Left lung (tissue), 10 donors: ENCODE results near the gene NFKB1. TPM values are rescaled to one million over a fixed set of nuclear protein-coding genes. Genes with fewer than 3 reads are reported as not detected.

ENCODE experiments used
- ATAC-seq: fragments of 200-7000 bp; cut with Tn5 transposase; one replicate; pipeline ENCODE4 v1.9.1; 2020; ENCODE audit warnings: moderate library complexity
- DNase-seq, 4 donors: peaks; one replicate each; pipeline ENCODE4 v3.0.0-alpha.2; 2013 to 2020
- H3K27ac ChIP-seq, 2 donors: fragments of 200-600 bp; sonication (generic) in 1 of 2; one replicate each; pipeline versions ENCODE4 v1.5.0 to v1.8.0; 2020 to 2021
- H3K27me3 ChIP-seq, 2 donors: fragments of 200-600 bp; sonication (generic) in 1 of 2; one replicate each; pipeline versions ENCODE4 v1.5.0 to v1.8.0; 2020 to 2021
- H3K36me3 ChIP-seq, 2 donors: fragments of 200-600 bp; sonication (generic) in 1 of 2; one replicate each; pipeline versions ENCODE4 v1.5.0 to v1.8.0; 2020 to 2021
- H3K4me1 ChIP-seq, 2 donors: fragments of 200-600 bp; one replicate each; pipeline ENCODE4 v1.8.0; 2021
- H3K4me3 ChIP-seq, 2 donors: fragments of 200-600 bp; sonication (generic) in 1 of 2; one replicate each; pipeline versions ENCODE4 v1.5.0 to v1.8.0; 2020 to 2021; ENCODE audit warnings: mild to moderate bottlenecking in 1 of 2
- H3K9me3 ChIP-seq, 2 donors: fragments of 200-600 bp; sonication (generic) in 1 of 2; one replicate each; pipeline versions ENCODE4 v1.5.0 to v1.8.0; 2020 to 2021
- CTCF ChIP-seq, 2 donors: fragments of 200-600 bp; sonication (generic) in 1 of 2; IDR thresholded peaks; one replicate each; pipeline versions ENCODE4 v1.5.0 to v1.8.0; 2021; ENCODE audit warnings: antibody characterized with exemption in 2 of 2
- intact Hi-C, 2 donors: fragments of 100-400 bp; cut with DNase I; formaldehyde crosslinking; loops; one replicate each; pipeline versions ENCODE4 v1.11.2 to v1.14.2; 2022
- polyA plus RNA-seq, 6 donors: library from polyadenylated mRNA; unstranded; fragments of 120-200 nt; gene quantifications; one replicate each; pipeline ENCODE4 v1.2.1, GENCODE V29; 2013; ENCODE audit not compliant: insufficient read length in 6 of 6
- total RNA-seq, 2 donors: library from RNA; stranded (reverse); fragmentation: NEBNext Ultra II Directional; extraction: Animal tissue kit (Norgen Biotek cat#: 25700); gene quantifications; one replicate each; pipeline ENCODE4 v1.2.1, GENCODE V29; 2021
- donor health status: DM: no; HTN: yes; CAD: no.
- donor health status: DM: no; HTN: no; CAD: no.

NFKB1 gene
- total and polyA plus RNA-seq, 8 donors: 34.0 to 57.6 (median 39.2) TPM

- no peak overlapping the region for H3K27ac ChIP-seq
- TF ChIP-seq CTCF (IDR thresholded peaks at IDR 0.05): no peak
- intact Hi-C loops: no loop called here
- H3K9me3 ChIP-seq: no peaks in the 10 kb centered on the region
- no peak for DNase-seq
- H3K27me3 ChIP-seq: no peaks in the 10 kb centered on the region
- H3K4me1 ChIP-seq: peaks cover under 1 to 39% of the 10 kb centered on the region in 2 donors
- H3K36me3 ChIP-seq: peaks cover 0 to 41% of the 10 kb centered on the region in 2 donors
- no peak for ATAC-seq
- H3K4me3 ChIP-seq: no peak overlapping the region
Observed at GRCh38 chr4:102529977-102530376, 28.8 kb downstream of the NFKB1 start.

DNA sequence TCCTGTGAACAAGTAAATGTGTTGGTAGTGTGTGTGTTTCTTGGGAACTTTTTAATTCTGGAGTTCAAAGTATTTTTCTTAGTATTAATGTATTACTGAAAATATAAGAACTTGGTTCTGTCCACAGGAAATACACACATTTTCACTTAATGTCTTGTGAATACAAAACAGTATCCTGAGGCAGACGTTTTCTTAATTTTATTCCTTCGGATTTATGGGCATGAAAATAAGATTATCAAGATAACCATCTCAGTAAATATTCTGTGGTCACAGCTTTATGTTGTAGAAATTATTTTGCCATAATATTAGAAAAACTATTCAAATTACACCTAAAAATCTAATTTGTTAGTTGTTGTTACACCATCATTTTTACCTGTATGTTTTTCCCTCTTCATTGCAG lies 29.8 kb downstream of the NFKB1 start:
- Histone ChIP-seq H3K27me3 (no peaks in the 10 kb centered on the region), H3K36me3 (peaks cover 0 to 42% of the 10 kb centered on the region in 2 donors), H3K4me3 (no peak overlapping the region), H3K27ac (no peak overlapping the region), H3K4me1 (peaks cover 0 to 32% of the 10 kb centered on the region in 2 donors), H3K9me3 (no peaks in the 10 kb centered on the region)
- DNase-seq (no peak), ATAC-seq (no peak)
- no peak for TF ChIP-seq CTCF (IDR thresholded peaks at IDR 0.05)
- intact Hi-C loops: no loop called here

DNA sequence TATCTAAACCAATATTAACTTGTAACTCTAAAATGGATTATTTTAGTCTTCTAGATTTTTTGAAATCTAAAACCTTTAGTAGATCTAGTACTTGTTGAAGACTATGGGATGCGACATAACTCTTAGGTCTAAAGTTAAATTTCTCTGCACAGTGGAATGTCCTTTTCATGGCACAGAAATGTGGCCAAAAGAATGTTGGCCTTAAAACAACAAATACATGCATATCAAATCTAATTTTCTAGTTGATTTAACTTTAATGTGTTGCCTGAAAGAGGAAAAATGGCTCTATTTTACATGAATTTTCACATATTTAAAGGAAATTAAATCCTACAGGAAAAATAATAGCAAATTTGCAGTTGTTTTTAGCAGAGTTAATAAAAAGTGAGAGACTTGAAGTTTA lies 30.3 kb downstream of the NFKB1 start:
- TF ChIP-seq CTCF (IDR thresholded peaks at IDR 0.05): no peak
- intact Hi-C loops: no loop called here
- no peak overlapping the region for H3K27ac ChIP-seq
- H3K9me3 ChIP-seq: no peaks in the 10 kb centered on the region
- H3K4me3 ChIP-seq: no peak overlapping the region
- ATAC-seq (no peak), DNase-seq (no peak)
- no peaks in the 10 kb centered on the region for H3K27me3 ChIP-seq
- H3K4me1 ChIP-seq: peaks cover 0 to 27% of the 10 kb centered on the region in 2 donors
- peaks cover 0 to 42% of the 10 kb centered on the region in 2 donors for H3K36me3 ChIP-seq

DNA sequence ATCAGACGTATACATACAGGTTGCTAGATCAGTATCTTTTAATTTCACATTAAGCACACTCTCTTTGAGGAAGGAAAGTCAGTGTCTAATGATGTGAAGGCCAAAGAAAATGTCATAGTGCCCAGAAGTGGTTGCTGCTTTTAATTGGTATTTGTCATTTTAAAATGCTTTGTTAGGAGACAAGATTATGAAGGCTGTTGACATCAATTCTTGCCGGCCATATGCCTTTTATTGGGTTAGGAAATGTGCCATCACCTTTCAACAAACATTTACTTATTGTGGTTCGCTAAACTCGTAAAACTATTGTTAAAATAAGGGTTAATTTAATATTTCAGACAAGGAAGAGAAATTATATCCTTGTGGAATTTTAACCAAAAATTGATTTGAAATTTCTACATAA lies 32.2 kb downstream of the NFKB1 start:
- intact Hi-C loops: no loop called here
- no peak overlapping the region for H3K27ac ChIP-seq

GRCh38 chr4:102533904-102534303 lies 32.7 kb downstream of the NFKB1 start:
- intact Hi-C loops: no loop called here
- DNase-seq: no peak
- no peaks in the 10 kb centered on the region for H3K9me3 ChIP-seq
- no peak overlapping the region for H3K4me3 ChIP-seq
- ATAC-seq: no peak
- no peaks in the 10 kb centered on the region for H3K27me3 ChIP-seq
- peaks cover 0 to 47% of the 10 kb centered on the region in 2 donors for H3K36me3 ChIP-seq
- no peak for TF ChIP-seq CTCF (IDR thresholded peaks at IDR 0.05)
- H3K27ac ChIP-seq: no peak overlapping the region
- peaks cover 0 to 6% of the 10 kb centered on the region in 2 donors for H3K4me1 ChIP-seq

More for the DNA sequence above, 32.2 kb downstream of the NFKB1 start:
- DNase-seq (no peak), ATAC-seq (no peak)
- Histone ChIP-seq H3K36me3 (peaks cover 0 to 45% of the 10 kb centered on the region in 2 donors), H3K9me3 (no peaks in the 10 kb centered on the region), H3K27me3 (no peaks in the 10 kb centered on the region), H3K4me1 (peaks cover 0 to 11% of the 10 kb centered on the region in 2 donors), H3K4me3 (no peak overlapping the region)
- TF ChIP-seq CTCF (IDR thresholded peaks at IDR 0.05): no peak
